GF-D8 (cell line): ENCODE measurements around the gene MTHFR.

Source experiments
- DNase-seq: peaks from one replicate; lab custom pipeline; 2025; lab: John Stamatoyannopoulos, UW

The MTHFR gene

GRCh38 chr1:11797525-11798216, 8.1 kb downstream of the MTHFR start:
- DNase-seq, result no peak

GRCh38 chr1:11796036-11796828, 9.5 kb downstream of the MTHFR start:
- DNase-seq, result no peak

GRCh38 chr1:11795238-11795890, 10.4 kb downstream of the MTHFR start:
- no peak for DNase-seq

GRCh38 chr1:11794446-11795237, 11.1 kb downstream of the MTHFR start:
- DNase-seq, result no peak

GRCh38 chr1:11793819-11794218, 11.9 kb downstream of the MTHFR start:
- DNase-seq, result no peak

- no peak for DNase-seq
These were observed 13.7 kb downstream of the MTHFR start for GRCh38 chr1:11792106-11792505.

GRCh38 chr1:11790880-11791715, 14.7 kb downstream of the MTHFR start:
- no peak for DNase-seq

GRCh38 chr1:11790101-11790879, 15.5 kb downstream of the MTHFR start:
- no peak for DNase-seq

- no peak for DNase-seq
These were observed 16.4 kb downstream of the MTHFR start for GRCh38 chr1:11789126-11790067.

GRCh38 chr1:11788549-11789053, 17.2 kb downstream of the MTHFR start:
- DNase-seq, result no peak

- DNase-seq, result no peak
These were observed 17.8 kb downstream of the MTHFR start for GRCh38 chr1:11787804-11788436.

GRCh38 chr1:11787251-11787803, 18.4 kb downstream of the MTHFR start:
- no peak for DNase-seq

- DNase-seq, result no peak
These were observed 19.6 kb downstream of the MTHFR start for GRCh38 chr1:11786168-11786567.

- no peak for DNase-seq
These were observed 20.6 kb downstream of the MTHFR start for GRCh38 chr1:11784993-11785769.

- no peak for DNase-seq
These were observed 21.3 kb downstream of the MTHFR start for GRCh38 chr1:11784256-11784992.

GRCh38 chr1:11783556-11783955, 22.2 kb downstream of the MTHFR start:
- no peak for DNase-seq
